IMR-90 (cell line): ENCODE results near the gene TAGLN3. TPM values are rescaled to one million over a fixed set of nuclear protein-coding genes. Genes with fewer than 3 reads are reported as not detected.

ENCODE experiments used
- ATAC-seq: fragments of 200-7000 bp; cut with Tn5 transposase; 2 replicates; pipeline ENCODE4 v1.9.1; 2020; ENCODE audit warnings: low read depth, mild to moderate bottlenecking, moderate library complexity
- BruUV-seq: library from RNA; stranded (reverse); fragments of 400-500 nt; replicated peaks from 2 replicates; lab custom pipeline; 2021; lab: Mats Ljungman, UMichigan
- CTCF ChIA-PET: fragments of 300-600 bp; formaldehyde crosslinking; extraction: SDS; loops from one replicate; lab custom pipeline; 2021; ENCODE audit warnings: antibody characterized with exemption; lab: Yijun Ruan, JAX
- POLR2A ChIA-PET: fragments of 300-600 bp; sonication (Branson Sonifier 250); formaldehyde crosslinking; loops from one replicate; lab custom pipeline; 2022; ENCODE audit warnings: antibody characterized with exemption; ENCODE audit not compliant: unreplicated experiment; lab: Charles Lee
- DNase-seq: peaks from one replicate; pipeline ENCODE4 v3.0.0; 2013
- H2AFZ ChIP-seq: replicated peaks from 2 replicates; pipeline ENCODE3; 2013; ENCODE audit warnings: low read length, mild to moderate bottlenecking; ENCODE audit not compliant: poor library complexity
- H2AK5ac ChIP-seq: 2 replicates; pipeline ENCODE4 v1.6.1; 2013; ENCODE audit warnings: low read depth, low read length, inconsistent platforms
- H2AK9ac ChIP-seq: replicated peaks from 2 replicates; pipeline ENCODE3; 2013; ENCODE audit warnings: mild to moderate bottlenecking, low read depth, low read length, moderate library complexity; ENCODE audit not compliant: poor library complexity
- H2BK120ac ChIP-seq: 2 replicates; pipeline ENCODE4 v1.6.1; 2013; ENCODE audit warnings: low read depth, low read length, inconsistent platforms
- H2BK15ac ChIP-seq: 3 replicates; pipeline ENCODE4 v1.6.1; 2013; ENCODE audit warnings: low read depth, low read length, inconsistent platforms
- H2BK20ac ChIP-seq: 2 replicates; pipeline ENCODE4 v1.6.1; 2013; ENCODE audit warnings: low read depth, mild to moderate bottlenecking, inconsistent platforms, low read length, moderate library complexity
- H2BK5ac ChIP-seq: 2 replicates; pipeline ENCODE4 v1.6.1; 2013; ENCODE audit warnings: mild to moderate bottlenecking, low read depth, low read length, inconsistent platforms; ENCODE audit not compliant: poor library complexity, severe bottlenecking
- H3K14ac ChIP-seq: replicated peaks from 2 replicates; pipeline ENCODE4 v1.6.1; 2013; ENCODE audit warnings: low read depth, low read length, inconsistent platforms
- H3K18ac ChIP-seq: 2 replicates; pipeline ENCODE4 v1.6.1; 2013; ENCODE audit warnings: low read depth, low read length, control low read depth
- H3K23ac ChIP-seq: 2 replicates; pipeline ENCODE4 v1.6.1; 2013; ENCODE audit warnings: low read depth, low read length, inconsistent platforms
- H3K27ac ChIP-seq: 2 replicates; pipeline ENCODE4 v1.5.1; 2013; ENCODE audit warnings: mild to moderate bottlenecking, control low read depth, low read length; ENCODE audit not compliant: insufficient read depth
- H3K27me3 ChIP-seq: 2 replicates; pipeline ENCODE4 v1.6.1; 2013; ENCODE audit warnings: low read length; ENCODE audit not compliant: control insufficient read depth, insufficient read depth
- H3K36me3 ChIP-seq: 2 replicates; pipeline ENCODE4 v1.6.1; 2013; ENCODE audit warnings: low read length, mixed read lengths; ENCODE audit not compliant: control insufficient read depth, insufficient read depth
- H3K4ac ChIP-seq: 2 replicates; pipeline ENCODE4 v1.6.1; 2013; ENCODE audit warnings: low read depth, low read length, inconsistent platforms
- H3K4me1 ChIP-seq: 2 replicates; pipeline ENCODE4 v1.6.1; 2013; ENCODE audit warnings: low read length, mixed read lengths; ENCODE audit not compliant: control insufficient read depth, insufficient read depth
- H3K4me2 ChIP-seq: 2 replicates; pipeline ENCODE4 v1.6.1; 2013; ENCODE audit warnings: low read depth, mild to moderate bottlenecking, control low read depth, low read length, moderate library complexity
- H3K4me3 ChIP-seq: 2 replicates; pipeline ENCODE4 v1.5.1; 2013; ENCODE audit warnings: low read depth, mild to moderate bottlenecking, control low read depth, low read length, moderate library complexity; ENCODE audit not compliant: insufficient read depth
- H3K56ac ChIP-seq: 2 replicates; pipeline ENCODE4 v1.6.1; 2013; ENCODE audit warnings: low read length, inconsistent platforms; ENCODE audit not compliant: insufficient read depth; ENCODE audit errors: extremely low read depth
- H3K79me1 ChIP-seq, 2 experiments: 2 replicates each; pipeline ENCODE4 v1.6.1; 2013; ENCODE audit warnings: low read length in 2 of 2, inconsistent platforms in 1 of 2, low read depth in 1 of 2
- H3K9ac ChIP-seq: 2 replicates; pipeline ENCODE4 v1.6.1; 2013; ENCODE audit warnings: low read depth, low read length, control low read depth
- H3K9me1 ChIP-seq: 2 replicates; pipeline ENCODE4 v1.6.1; 2013; ENCODE audit warnings: low read length, inconsistent platforms; ENCODE audit not compliant: insufficient read depth
- H3K9me3 ChIP-seq: 2 replicates; pipeline ENCODE4 v1.6.1; 2013; ENCODE audit warnings: low read length; ENCODE audit not compliant: control insufficient read depth, insufficient read depth
- H4K20me1 ChIP-seq: 2 replicates; pipeline ENCODE4 v1.6.1; 2013; ENCODE audit warnings: low read length, inconsistent platforms; ENCODE audit not compliant: insufficient read depth
- H4K5ac ChIP-seq: 2 replicates; pipeline ENCODE4 v1.6.1; 2013; ENCODE audit warnings: mild to moderate bottlenecking, low read depth, low read length, control low read depth
- H4K8ac ChIP-seq, 2 experiments: 2 replicates each; pipeline ENCODE4 v1.6.1; 2013; ENCODE audit warnings: low read depth in 2 of 2, low read length in 2 of 2, control low read depth in 1 of 2, inconsistent platforms in 1 of 2
- H4K91ac ChIP-seq: 2 replicates; pipeline ENCODE4 v1.6.1; 2013; ENCODE audit warnings: low read depth, low read length, inconsistent platforms; ENCODE audit not compliant: insufficient read depth
- CEBPB ChIP-seq: IDR thresholded peaks from 2 replicates; pipeline ENCODE4 v1.6.1; 2012; ENCODE audit warnings: low read depth, low read length, improper control_type of control experiment
- FOS ChIP-seq: fragments of 150-350 bp; IDR thresholded peaks from 2 replicates; pipeline ENCODE4 v1.6.1; 2016; ENCODE audit warnings: low read depth, low read length
- MAFK ChIP-seq: IDR thresholded peaks from 2 replicates; pipeline ENCODE4 v1.6.1; 2012; ENCODE audit warnings: low read depth, low read length, improper control_type of control experiment
- MAZ ChIP-seq: IDR thresholded peaks from 2 replicates; pipeline ENCODE4 v1.6.1; 2012; ENCODE audit warnings: low read depth, mild to moderate bottlenecking, low read length, improper control_type of control experiment, moderate library complexity, borderline replicate concordance
- MXI1 ChIP-seq: IDR thresholded peaks from 2 replicates; pipeline ENCODE4 v1.6.1; 2012; ENCODE audit warnings: low read depth, mild to moderate bottlenecking, low read length, moderate library complexity, borderline replicate concordance
- NFE2L2 ChIP-seq: fragments of 150-350 bp; IDR thresholded peaks from 2 replicates; pipeline ENCODE4 v1.6.1; 2016; ENCODE audit warnings: low read depth, mild to moderate bottlenecking, low read length
- RAD21 ChIP-seq: IDR thresholded peaks from 2 replicates; pipeline ENCODE4 v1.6.1; 2012; ENCODE audit warnings: low read length, improper control_type of control experiment
- WGBS, 2 experiments: methylation state at CpG; one replicate each; pipeline versions ENCODE4 v1.1.5 to v1.1.7; 2013; ENCODE audit warnings: missing lambda C conversion rate in 2 of 2; ENCODE audit not compliant: insufficient read length in 1 of 2; ENCODE audit errors: extremely low coverage in 2 of 2; 5-methylcytosine and 5-hydroxymethylcytosine counted together
- dilution Hi-C: fragments of 300-500 bp; cut with HindIII; formaldehyde crosslinking; loops from one replicate; pipeline ENCODE4 v1.14.3; 2018; ENCODE audit warnings: low sequenced_read_pairs; ENCODE audit not compliant: unreplicated experiment
- in situ Hi-C: fragments of 300-500 bp; cut with MboI; formaldehyde crosslinking; loops from 3 replicates; pipeline ENCODE4 v1.14.3; 2019; ENCODE audit warnings: low sequenced_read_pairs, inconsistent platforms, mixed read lengths
- intact Hi-C: fragments of 100-400 bp; cut with micrococcal nuclease; formaldehyde crosslinking; loops from 2 replicates; pipeline ENCODE4 v1.10.0; 2022
- polyA plus RNA-seq, 3 experiments: library from polyadenylated mRNA; depleted of rRNA; stranded (reverse); fragments of >200 nt; gene quantifications; 2 replicates each; pipeline ENCODE4 v1.2.3, GENCODE V29; 2012; ENCODE audit warnings: low replicate concordance in 1 of 3
- total RNA-seq: library from RNA; depleted of rRNA; stranded (reverse); fragments of >200 nt; gene quantifications from 2 replicates; pipeline ENCODE4 v1.2.3, GENCODE V29; 2012
- TF ChIP-seq, protein P1 (sequence below): conservative IDR thresholded peaks from 2 replicates; pipeline ENCODE4 v1.5.1; 2012; ENCODE audit warnings: mild to moderate bottlenecking, low read depth, low read length, improper control_type of control experiment

Gene TAGLN3
- total and polyA plus RNA-seq, 2 of the 4 experiments (the other 2 are of a cell fraction): 3.2 to 7.7 TPM

DNA sequence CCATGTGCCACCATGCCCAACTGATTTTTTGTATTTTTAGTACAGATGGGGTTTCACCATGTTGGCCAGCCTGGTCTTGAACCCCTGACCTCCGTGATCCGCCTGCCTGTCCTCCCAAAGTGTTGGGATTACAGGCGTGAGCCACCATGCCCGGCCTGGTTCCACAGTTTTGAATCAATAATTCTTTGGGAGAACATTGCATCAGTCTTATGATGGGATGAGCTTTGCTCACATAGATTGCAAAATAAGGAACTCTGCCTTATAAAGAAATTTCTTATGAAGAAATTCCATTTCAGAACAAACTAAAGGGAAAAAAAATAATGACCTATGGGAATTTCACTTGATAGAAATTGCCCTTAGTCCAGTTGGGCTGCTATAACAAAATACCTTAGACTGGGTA lies 20.0 kb downstream of the TAGLN3 start:
- no peak overlapping the region for H2BK5ac ChIP-seq
- H3K23ac ChIP-seq: no peak overlapping the region
- ChIA-PET POLR2A (no interaction called here), CTCF (no interaction called here)
- H3K4me1 ChIP-seq: no peaks in the 10 kb centered on the region
- H4K5ac ChIP-seq: no peak overlapping the region
- in situ Hi-C loops: no loop called here
- no peak overlapping the region for H3K4ac ChIP-seq
- TF ChIP-seq FOS (no peak), MXI1 (no peak), CEBPB (no peak), MAFK (no peak), MAZ (no peak), RAD21 (no peak), NFE2L2 (no peak)
- TF ChIP-seq, protein P1, sequence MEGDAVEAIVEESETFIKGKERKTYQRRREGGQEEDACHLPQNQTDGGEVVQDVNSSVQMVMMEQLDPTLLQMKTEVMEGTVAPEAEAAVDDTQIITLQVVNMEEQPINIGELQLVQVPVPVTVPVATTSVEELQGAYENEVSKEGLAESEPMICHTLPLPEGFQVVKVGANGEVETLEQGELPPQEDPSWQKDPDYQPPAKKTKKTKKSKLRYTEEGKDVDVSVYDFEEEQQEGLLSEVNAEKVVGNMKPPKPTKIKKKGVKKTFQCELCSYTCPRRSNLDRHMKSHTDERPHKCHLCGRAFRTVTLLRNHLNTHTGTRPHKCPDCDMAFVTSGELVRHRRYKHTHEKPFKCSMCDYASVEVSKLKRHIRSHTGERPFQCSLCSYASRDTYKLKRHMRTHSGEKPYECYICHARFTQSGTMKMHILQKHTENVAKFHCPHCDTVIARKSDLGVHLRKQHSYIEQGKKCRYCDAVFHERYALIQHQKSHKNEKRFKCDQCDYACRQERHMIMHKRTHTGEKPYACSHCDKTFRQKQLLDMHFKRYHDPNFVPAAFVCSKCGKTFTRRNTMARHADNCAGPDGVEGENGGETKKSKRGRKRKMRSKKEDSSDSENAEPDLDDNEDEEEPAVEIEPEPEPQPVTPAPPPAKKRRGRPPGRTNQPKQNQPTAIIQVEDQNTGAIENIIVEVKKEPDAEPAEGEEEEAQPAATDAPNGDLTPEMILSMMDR: no peak
- intact Hi-C loops: no loop called here
- H3K36me3 ChIP-seq: no peaks in the 10 kb centered on the region
- no peak overlapping the region for H3K14ac ChIP-seq
- H3K4me2 ChIP-seq: no peak overlapping the region
- H3K18ac ChIP-seq: no peak overlapping the region
- H3K79me1 ChIP-seq: no peaks in the 10 kb centered on the region
- H2BK20ac ChIP-seq: no peak overlapping the region
- no peak overlapping the region for H2BK15ac ChIP-seq
- no peak overlapping the region for H3K27ac ChIP-seq
- no peak for DNase-seq
- H4K91ac ChIP-seq: no peak overlapping the region
- H3K27me3 ChIP-seq: no peaks in the 10 kb centered on the region
- WGBS, 2 experiments: 100% methylated on average over 2 of the region's 4 CpGs; no CpG with 5 or more reads in 1 of the 2 experiments
- H3K4me3 ChIP-seq: no peak overlapping the region
- ATAC-seq: no peak
- no peak overlapping the region for H2BK120ac ChIP-seq
- no peak overlapping the region for H2AK5ac ChIP-seq
- no peaks in the 10 kb centered on the region for H4K20me1 ChIP-seq
- no peaks in the 10 kb centered on the region for H3K9me1 ChIP-seq
- no TSS peak for BruUV-seq
- dilution Hi-C loops: no loop called here
- no peak overlapping the region for H2AFZ ChIP-seq
- H3K9me3 ChIP-seq: no peaks in the 10 kb centered on the region
- H4K8ac ChIP-seq: no peak overlapping the region
- no peak overlapping the region for H3K56ac ChIP-seq
- no peak overlapping the region for H2AK9ac ChIP-seq
- no peak overlapping the region for H3K9ac ChIP-seq
